H1 (cell line): Measurements from ENCODE around the gene ZNF148. TPM values are rescaled to one million over a fixed set of nuclear protein-coding genes. Genes with fewer than 3 reads are reported as not detected.

Experiments
- CTCF ChIA-PET: fragments of 300-600 bp; sonication (Branson Sonifier 250); formaldehyde crosslinking; loops from one replicate; lab custom pipeline; 2021; ENCODE audit not compliant: partially characterized antibody; lab: Charles Lee
- POLR2A ChIA-PET: fragments of 300-600 bp; sonication (Branson Sonifier 250); formaldehyde crosslinking; loops from one replicate; lab custom pipeline; 2021; ENCODE audit warnings: inconsistent platforms; ENCODE audit not compliant: partially characterized antibody; lab: Charles Lee
- DNase-seq, 2 experiments: peaks; one replicate each; pipeline versions ENCODE4 v3.0.0 to v3.0.0-alpha.2; 2010 to 2022; ENCODE audit warnings: low spot score in 2 of 2, low read depth in 1 of 2, mixed read lengths in 1 of 2
- FAIRE-seq: peaks from 2 replicates; lab custom pipeline; 2011; peaks lifted over from hg19 to GRCh38; lab: Jason Lieb, UNC
- H2AFZ ChIP-seq: 2 replicates; pipeline ENCODE4 v1.8.1; 2012; ENCODE audit warnings: low read length, inconsistent platforms
- H2AK5ac ChIP-seq: 2 replicates; pipeline ENCODE4 v1.6.1; 2013; ENCODE audit warnings: low read depth, low read length
- H2BK120ac ChIP-seq: replicated peaks from 2 replicates; pipeline ENCODE3; 2013; ENCODE audit warnings: low read depth, low read length, inconsistent platforms
- H2BK12ac ChIP-seq: 2 replicates; pipeline ENCODE4 v1.6.1; 2013; ENCODE audit warnings: low read depth, low read length
- H2BK15ac ChIP-seq: 2 replicates; pipeline ENCODE4 v1.6.1; 2013; ENCODE audit warnings: low read length
- H2BK20ac ChIP-seq: 2 replicates; pipeline ENCODE4 v1.6.1; 2013; ENCODE audit warnings: low read length
- H2BK5ac ChIP-seq: 2 replicates; pipeline ENCODE4 v1.6.1; 2013; ENCODE audit warnings: low read depth, low read length
- H3K14ac ChIP-seq: 2 replicates; pipeline ENCODE4 v1.6.1; 2013; ENCODE audit warnings: inconsistent platforms; ENCODE audit not compliant: insufficient read length
- H3K18ac ChIP-seq: 2 replicates; pipeline ENCODE4 v1.6.1; 2013; ENCODE audit warnings: low read length; ENCODE audit errors: extremely low read depth
- H3K23ac ChIP-seq: 2 replicates; pipeline ENCODE4 v1.6.1; 2013; ENCODE audit warnings: inconsistent platforms; ENCODE audit not compliant: insufficient read length
- H3K23me2 ChIP-seq: 2 replicates; pipeline ENCODE4 v1.6.1; 2013; ENCODE audit warnings: low read depth, low read length
- H3K27ac ChIP-seq: 2 replicates; pipeline ENCODE4 v1.6.1; 2011; ENCODE audit warnings: low read depth, low read length, inconsistent platforms
- H3K27me3 ChIP-seq, 4 experiments: replicated peaks in 1 of 4; 1 replicate in 1 of 4; 2 replicates in 3 of 4; pipeline versions ENCODE4 v1.6.1 to v1.8.1; 2011 to 2013; ENCODE audit warnings: low read length in 3 of 4, mild to moderate bottlenecking in 3 of 4, inconsistent platforms in 2 of 4, mixed read lengths in 2 of 4, moderate library complexity in 1 of 4; ENCODE audit not compliant: control insufficient read depth in 3 of 4, insufficient read depth in 3 of 4; ENCODE audit errors: extremely low read depth in 1 of 4
- H3K36me3 ChIP-seq, 4 experiments: 2 replicates each; pipeline versions ENCODE4 v1.6.1 to v1.8.1; 2011 to 2013; ENCODE audit warnings: mild to moderate bottlenecking in 4 of 4, low read length in 3 of 4, moderate library complexity in 2 of 4, control low read depth in 1 of 4, inconsistent platforms in 1 of 4; ENCODE audit not compliant: insufficient read depth in 4 of 4, control insufficient read depth in 2 of 4
- H3K4ac ChIP-seq: replicated peaks from 2 replicates; pipeline ENCODE3; 2013; ENCODE audit warnings: low read length, low read depth, mixed read lengths, inconsistent platforms; ENCODE audit not compliant: insufficient read length
- H3K4me1 ChIP-seq, 4 experiments: replicated peaks in 1 of 4; 1 replicate in 1 of 4; 2 replicates in 3 of 4; pipeline versions ENCODE4 v1.6.1 to v1.8.1; 2011 to 2013; ENCODE audit warnings: low read length in 3 of 4, inconsistent platforms in 2 of 4, mixed read lengths in 1 of 4; ENCODE audit not compliant: insufficient read depth in 4 of 4, control insufficient read depth in 3 of 4
- H3K4me2 ChIP-seq, 2 experiments: 2 replicates each; pipeline versions ENCODE4 v1.6.1 to v1.8.1; 2011 to 2013; ENCODE audit warnings: low read depth in 2 of 2, low read length in 2 of 2, control low read depth in 1 of 2, inconsistent platforms in 1 of 2, mild to moderate bottlenecking in 1 of 2; ENCODE audit not compliant: insufficient read depth in 1 of 2
- H3K4me3 ChIP-seq, 4 experiments: fragments of 200-600, 300-600 bp in 1 of 4; sonication (generic), shearing (Covaris generic), sonication (Bioruptor Twin) in 1 of 4; 2 replicates each; pipeline versions ENCODE4 v1.5.1 to v1.8.1; 2011 to 2016; ENCODE audit warnings: low read length in 4 of 4, low read depth in 3 of 4, control low read depth in 2 of 4, inconsistent platforms in 2 of 4, mild to moderate bottlenecking in 2 of 4, mixed read lengths in 1 of 4, moderate library complexity in 1 of 4; ENCODE audit not compliant: insufficient read depth in 2 of 4; ENCODE audit errors: extremely low read depth in 1 of 4
- H3K56ac ChIP-seq: replicated peaks from 2 replicates; pipeline ENCODE3; 2013; ENCODE audit warnings: low read depth, mild to moderate bottlenecking, mixed read lengths, low read length, inconsistent platforms; ENCODE audit not compliant: insufficient read length
- H3K79me1 ChIP-seq: 2 replicates; pipeline ENCODE4 v1.6.1; 2013; ENCODE audit warnings: low read depth, low read length, control low read depth
- H3K79me2 ChIP-seq, 2 experiments: 2 replicates each; pipeline versions ENCODE4 v1.6.1 to v1.8.1; 2012 to 2013; ENCODE audit warnings: low read length in 2 of 2, mild to moderate bottlenecking in 2 of 2, inconsistent platforms in 1 of 2; ENCODE audit not compliant: insufficient read depth in 2 of 2, control insufficient read depth in 1 of 2
- H3K9ac ChIP-seq, 4 experiments: replicated peaks in 1 of 4; 1 replicate in 1 of 4; 2 replicates in 3 of 4; pipeline versions ENCODE4 v1.6.1 to v1.8.1; 2011 to 2013; ENCODE audit warnings: low read depth in 3 of 4, low read length in 3 of 4, control low read depth in 2 of 4, mild to moderate bottlenecking in 2 of 4, moderate library complexity in 2 of 4, inconsistent platforms in 1 of 4; ENCODE audit errors: extremely low read depth in 1 of 4
- H3K9me3 ChIP-seq, 2 experiments: 2 replicates each; pipeline versions ENCODE4 v1.6.1 to v1.8.1; 2012 to 2013; ENCODE audit warnings: mild to moderate bottlenecking in 2 of 2, moderate library complexity in 2 of 2, control low read depth in 1 of 2, inconsistent platforms in 1 of 2, low read depth in 1 of 2, low read length in 1 of 2, mixed read lengths in 1 of 2; ENCODE audit not compliant: insufficient read depth in 2 of 2
- H4K20me1 ChIP-seq, 2 experiments: replicated peaks in 1 of 2; 2 replicates each; pipeline versions ENCODE3 to v1.8.1; 2011 to 2013; ENCODE audit warnings: inconsistent platforms in 2 of 2, low read length in 2 of 2, mild to moderate bottlenecking in 1 of 2; ENCODE audit not compliant: insufficient read depth in 2 of 2, control insufficient read depth in 1 of 2
- H4K5ac ChIP-seq: 2 replicates; pipeline ENCODE4 v1.6.1; 2013; ENCODE audit warnings: low read length, low read depth, mixed read lengths, inconsistent platforms; ENCODE audit not compliant: insufficient read length
- H4K8ac ChIP-seq: 2 replicates; pipeline ENCODE4 v1.8.0; 2013; ENCODE audit warnings: mild to moderate bottlenecking, moderate library complexity, low read length, inconsistent platforms; ENCODE audit not compliant: insufficient read depth; ENCODE audit errors: extremely low read depth
- H4K91ac ChIP-seq: replicated peaks from 2 replicates; pipeline ENCODE3; 2013; ENCODE audit warnings: low read length, mixed read lengths, inconsistent platforms; ENCODE audit not compliant: insufficient read length
- ATF3 ChIP-seq: IDR thresholded peaks from 2 replicates; pipeline ENCODE4 v1.6.1; 2011; ENCODE audit warnings: low read depth, mild to moderate bottlenecking, low read length; ENCODE audit not compliant: insufficient read depth
- CHD2 ChIP-seq: IDR thresholded peaks from 2 replicates; pipeline ENCODE4 v1.6.1; 2012; ENCODE audit warnings: low read length, improper control_type of control experiment
- EP300 ChIP-seq, 2 experiments: IDR thresholded peaks; 1 replicate in 1 of 2; 2 replicates in 1 of 2; pipeline ENCODE4 v1.6.1; 2011 to 2012; ENCODE audit warnings: low read depth in 2 of 2, low read length in 2 of 2, mild to moderate bottlenecking in 2 of 2, borderline replicate concordance in 1 of 2, inconsistent platforms in 1 of 2, moderate library complexity in 1 of 2
- NANOG ChIP-seq: IDR thresholded peaks from 2 replicates; pipeline ENCODE4 v1.6.1; 2011; ENCODE audit warnings: low read length, low read depth, mild to moderate bottlenecking, inconsistent platforms; ENCODE audit not compliant: insufficient read depth, poor library complexity, severe bottlenecking
- POLR2A ChIP-seq, 2 experiments: IDR thresholded peaks; 1 replicate in 1 of 2; 2 replicates in 1 of 2; pipeline ENCODE4 v1.6.1; 2011; ENCODE audit warnings: low read depth in 2 of 2, low read length in 2 of 2, mild to moderate bottlenecking in 2 of 2; ENCODE audit errors: control extremely low read depth in 1 of 2
- POLR2AphosphoS5 ChIP-seq: IDR thresholded peaks from 2 replicates; pipeline ENCODE4 v1.6.1; 2011; ENCODE audit warnings: low read depth, low read length
- SIRT6 ChIP-seq: IDR thresholded peaks from one replicate; pipeline ENCODE4 v1.7.1; 2012; ENCODE audit warnings: low read length, inconsistent platforms
- TAF1 ChIP-seq: IDR thresholded peaks from 2 replicates; pipeline ENCODE4 v1.6.1; 2011; ENCODE audit warnings: mild to moderate bottlenecking, low read depth, low read length
- TCF12 ChIP-seq: IDR thresholded peaks from 2 replicates; pipeline ENCODE4 v1.6.1; 2011; ENCODE audit warnings: low read depth, mild to moderate bottlenecking, low read length
- WGBS, 2 experiments: shearing (Covaris generic) in 1 of 2; methylation state at CpG; one replicate each; pipeline versions ENCODE4 v1.1.6 to v1.1.7; 2013 to 2015; ENCODE audit warnings: low lambda C conversion rate in 2 of 2, mixed read lengths in 2 of 2, inconsistent platforms in 1 of 2, low coverage in 1 of 2, missing lambda C conversion rate in 1 of 2; ENCODE audit not compliant: insufficient replicate concordance in 2 of 2, insufficient coverage in 1 of 2, insufficient read length in 1 of 2; ENCODE audit errors: extremely low coverage in 1 of 2, missing lambda C conversion rate in 1 of 2; 5-methylcytosine and 5-hydroxymethylcytosine counted together
- polyA plus RNA-seq, 7 experiments: library from polyadenylated mRNA; depleted of rRNA in 3 of 7; stranded (reverse) in 5 of 7; unstranded in 2 of 7; fragments of >200 nt in 5 of 7; fragments of 200-250 nt in 2 of 7; gene quantifications; 1 replicate in 5 of 7; 2 replicates in 1 of 7; 4 replicates in 1 of 7; pipeline versions ENCODE4 v1.2.1 to v1.2.3, GENCODE V29; 2011 to 2013; ENCODE audit warnings: missing spikeins in 2 of 7, mixed read lengths in 2 of 7
- total RNA-seq: library from RNA; stranded (reverse); fragmentation: NEBNext Ultra II Directional; extraction: Animal tissue kit (Norgen Biotek cat#: 25700); gene quantifications from 2 replicates; pipeline ENCODE4 v1.2.1, GENCODE V29; 2021
- TF ChIP-seq, protein P1 (sequence below): IDR thresholded peaks from 2 replicates; pipeline ENCODE4 v1.6.1; 2011; ENCODE audit warnings: low read length, improper control_type of control experiment

ZNF148 gene
- total and polyA plus RNA-seq, 2 of the 8 experiments (the other 6 are each of a cell fraction or from before 2014, with no cell fraction given) = 3.7 to 22.6 TPM

DNA sequence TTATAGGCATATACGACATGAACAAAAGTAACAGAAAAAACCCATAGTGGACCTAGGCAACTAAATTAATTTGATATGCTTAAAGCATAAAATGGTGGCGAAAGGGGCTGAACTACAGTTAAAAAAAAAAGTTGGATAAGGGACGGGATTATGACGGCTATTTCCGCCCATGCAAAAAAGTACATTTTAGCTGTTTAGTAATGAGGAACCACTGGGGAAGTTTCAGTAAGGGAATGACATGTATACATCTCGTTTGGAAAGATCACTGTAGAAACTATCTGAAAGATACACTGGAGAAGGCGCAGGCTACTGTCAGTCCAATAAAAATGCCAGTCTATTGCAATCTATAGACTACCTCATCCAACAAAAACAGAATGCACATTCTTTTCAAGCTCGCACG lies 65.6 kb downstream of the ZNF148 start:
- Histone ChIP-seq H3K23ac (no peak overlapping the region), H3K9ac (no peak overlapping the region), H2BK120ac (no peak overlapping the region), H2BK12ac (no peak overlapping the region), H2BK5ac (no peak overlapping the region), H3K14ac (no peak overlapping the region), H2AK5ac (no peak overlapping the region), H4K5ac (no peak overlapping the region), H3K4me1 (no peaks in the 10 kb centered on the region), H4K8ac (no peak overlapping the region), H3K27me3 (no peaks in the 10 kb centered on the region), H3K79me1 (peaks cover 2% of the 10 kb centered on the region; the same call in 1 of the 2 replicates), H3K4me3 (no peak overlapping the region), H3K23me2 (no peaks in the 10 kb centered on the region), H4K20me1 (no peaks in the 10 kb centered on the region), H3K18ac (no peak overlapping the region), H4K91ac (no peak overlapping the region), H3K56ac (no peak overlapping the region), H3K4me2 (no peak overlapping the region), H2AFZ (no peak overlapping the region), H3K36me3 (peaks cover 0 to 17% (median 7%) of the 10 kb centered on the region in 4 experiments; a peak in 7 of 8 replicates), H3K27ac (no peak overlapping the region), H3K79me2 (peaks cover 0 to 8% of the 10 kb centered on the region in 2 experiments; a peak in 2 of 4 replicates), H3K9me3 (no peaks in the 10 kb centered on the region), H2BK15ac (no peak overlapping the region), H3K4ac (no peak overlapping the region), H2BK20ac (no peak overlapping the region)
- FAIRE-seq (no peak), DNase-seq (no peak)
- ChIA-PET POLR2A (no interaction called here), CTCF (interaction anchor here (1.0 kb wide), 1 partner anchor 314 kb away, joined by 3 read pairs; no protein-coding TSS in a partner anchor)
- TF ChIP-seq CHD2 = no peak
- no peak for TF ChIP-seq POLR2A (IDR thresholded peaks at IDR 0.05; ENCODE audit: control extremely low read depth in 1 of 2, low read depth in 2 of 2, low read length in 2 of 2)
- no peak for TF ChIP-seq TCF12
- no peak for TF ChIP-seq NANOG
- no peak for TF ChIP-seq POLR2AphosphoS5
- TF ChIP-seq, protein P1, sequence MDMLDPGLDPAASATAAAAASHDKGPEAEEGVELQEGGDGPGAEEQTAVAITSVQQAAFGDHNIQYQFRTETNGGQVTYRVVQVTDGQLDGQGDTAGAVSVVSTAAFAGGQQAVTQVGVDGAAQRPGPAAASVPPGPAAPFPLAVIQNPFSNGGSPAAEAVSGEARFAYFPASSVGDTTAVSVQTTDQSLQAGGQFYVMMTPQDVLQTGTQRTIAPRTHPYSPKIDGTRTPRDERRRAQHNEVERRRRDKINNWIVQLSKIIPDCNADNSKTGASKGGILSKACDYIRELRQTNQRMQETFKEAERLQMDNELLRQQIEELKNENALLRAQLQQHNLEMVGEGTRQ = no peak
- TF ChIP-seq ATF3 = no peak
- TF ChIP-seq EP300 (IDR thresholded peaks at IDR 0.05; ENCODE audit: borderline replicate concordance in 1 of 2, low read depth in 2 of 2, low read length in 2 of 2) = no peak
- no peak for TF ChIP-seq SIRT6
- TF ChIP-seq TAF1 = no peak
- WGBS, 2 experiments = 82% methylated on average over 9 of the region's 9 CpGs; no CpG with 5 or more reads in 1 of the 2 experiments
